GM10266 (cell line): ENCODE data around the gene FAM20C.
A peak's percentile ranks its signal among the peaks of the same experiment; 100 is the strongest.
"Not testable (repeated sequence)": the region's sequence is repeated elsewhere in the genome, so short reads cannot be mapped to it uniquely, and the experiment has no call there.

ENCODE experiments used
- DNase-seq: peaks from one replicate; pipeline ENCODE4 v3.0.0; 2012; ENCODE audit errors: extremely low spot score
- TF ChIP-seq, protein P1 (sequence below): IDR thresholded peaks from 2 replicates; pipeline ENCODE4 v1.5.1; 2012; ENCODE audit warnings: mild to moderate bottlenecking, low read depth; ENCODE audit not compliant: control insufficient read depth, insufficient read depth; ENCODE audit errors: missing control alignments

Gene FAM20C

DNA sequence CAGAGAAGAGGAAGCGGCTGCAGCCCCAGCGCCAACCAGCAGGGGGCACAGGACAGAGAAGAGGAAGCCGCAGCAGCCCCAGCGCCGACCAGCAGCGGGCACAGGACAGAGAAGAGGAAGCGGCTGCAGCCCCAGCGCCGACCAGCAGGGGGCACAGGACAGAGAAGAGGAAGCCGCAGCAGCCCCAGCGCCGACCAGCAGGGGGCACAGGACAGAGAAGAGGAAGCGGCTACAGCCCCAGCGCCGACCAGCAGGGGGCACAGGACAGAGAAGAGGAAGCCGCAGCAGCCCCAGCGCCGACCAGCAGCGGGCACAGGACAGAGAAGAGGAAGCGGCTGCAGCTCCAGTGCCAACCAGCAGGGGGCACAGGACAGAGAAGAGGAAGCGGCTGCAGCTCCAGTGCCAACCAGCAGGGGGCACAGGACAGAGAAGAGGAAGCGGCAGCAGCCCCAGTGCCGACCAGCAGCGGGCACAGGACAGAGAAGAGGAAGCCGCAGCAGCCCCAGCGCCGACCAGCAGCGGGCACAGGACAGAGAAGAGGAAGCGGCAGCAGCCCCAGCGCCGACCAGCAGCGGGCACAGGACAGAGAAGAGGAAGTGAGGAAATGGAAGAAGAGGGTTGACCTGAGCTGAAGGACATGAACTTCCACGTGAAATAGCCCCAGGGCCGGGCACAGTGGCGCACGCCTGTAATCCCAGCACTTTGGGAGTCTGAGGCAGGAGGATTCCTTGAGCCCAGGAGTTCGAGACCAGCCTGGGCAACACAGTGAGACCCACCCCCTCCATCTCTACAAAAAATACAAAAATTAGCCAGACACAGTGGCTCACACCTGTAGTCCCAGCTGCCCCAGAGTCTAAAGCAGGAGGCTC is 71.3 kb downstream of the FAM20C start:
- not testable (repeated sequence) for DNase-seq
- TF ChIP-seq, protein P1, sequence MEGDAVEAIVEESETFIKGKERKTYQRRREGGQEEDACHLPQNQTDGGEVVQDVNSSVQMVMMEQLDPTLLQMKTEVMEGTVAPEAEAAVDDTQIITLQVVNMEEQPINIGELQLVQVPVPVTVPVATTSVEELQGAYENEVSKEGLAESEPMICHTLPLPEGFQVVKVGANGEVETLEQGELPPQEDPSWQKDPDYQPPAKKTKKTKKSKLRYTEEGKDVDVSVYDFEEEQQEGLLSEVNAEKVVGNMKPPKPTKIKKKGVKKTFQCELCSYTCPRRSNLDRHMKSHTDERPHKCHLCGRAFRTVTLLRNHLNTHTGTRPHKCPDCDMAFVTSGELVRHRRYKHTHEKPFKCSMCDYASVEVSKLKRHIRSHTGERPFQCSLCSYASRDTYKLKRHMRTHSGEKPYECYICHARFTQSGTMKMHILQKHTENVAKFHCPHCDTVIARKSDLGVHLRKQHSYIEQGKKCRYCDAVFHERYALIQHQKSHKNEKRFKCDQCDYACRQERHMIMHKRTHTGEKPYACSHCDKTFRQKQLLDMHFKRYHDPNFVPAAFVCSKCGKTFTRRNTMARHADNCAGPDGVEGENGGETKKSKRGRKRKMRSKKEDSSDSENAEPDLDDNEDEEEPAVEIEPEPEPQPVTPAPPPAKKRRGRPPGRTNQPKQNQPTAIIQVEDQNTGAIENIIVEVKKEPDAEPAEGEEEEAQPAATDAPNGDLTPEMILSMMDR, result peak; percentile 47

DNA sequence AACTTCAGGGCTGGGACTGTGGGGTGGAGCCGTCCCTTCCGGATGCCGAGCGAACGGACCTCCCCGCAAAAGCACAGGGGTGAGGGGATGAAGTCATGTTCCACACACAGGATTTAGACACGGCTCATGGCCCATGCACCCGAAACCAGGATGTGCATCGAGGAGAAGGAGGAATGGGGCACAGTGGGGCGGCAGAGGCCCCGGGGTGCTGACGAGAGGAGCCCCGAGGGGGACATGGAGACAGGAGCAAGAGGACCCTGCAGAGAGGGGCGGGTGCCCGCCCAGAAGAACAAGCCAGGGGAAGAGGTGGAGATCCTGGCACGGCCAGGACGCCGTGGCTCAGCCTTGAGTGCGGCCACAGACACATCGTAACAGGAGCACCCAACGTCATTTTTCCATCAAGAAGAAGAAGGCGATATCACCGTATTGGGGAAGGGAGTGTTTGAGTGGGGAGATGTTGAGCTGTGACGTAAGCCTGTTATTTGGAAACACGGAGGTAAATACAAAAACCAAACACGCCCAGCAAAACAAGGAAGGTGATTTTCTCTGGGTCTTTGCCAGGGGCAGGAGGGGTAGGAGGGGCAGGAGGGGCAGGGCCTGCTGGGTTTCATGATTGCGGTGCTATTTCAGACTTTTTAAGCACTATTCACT is 72.3 kb downstream of the FAM20C start:
- DNase-seq, result no peak
- TF ChIP-seq, protein P1, result no peak

DNA sequence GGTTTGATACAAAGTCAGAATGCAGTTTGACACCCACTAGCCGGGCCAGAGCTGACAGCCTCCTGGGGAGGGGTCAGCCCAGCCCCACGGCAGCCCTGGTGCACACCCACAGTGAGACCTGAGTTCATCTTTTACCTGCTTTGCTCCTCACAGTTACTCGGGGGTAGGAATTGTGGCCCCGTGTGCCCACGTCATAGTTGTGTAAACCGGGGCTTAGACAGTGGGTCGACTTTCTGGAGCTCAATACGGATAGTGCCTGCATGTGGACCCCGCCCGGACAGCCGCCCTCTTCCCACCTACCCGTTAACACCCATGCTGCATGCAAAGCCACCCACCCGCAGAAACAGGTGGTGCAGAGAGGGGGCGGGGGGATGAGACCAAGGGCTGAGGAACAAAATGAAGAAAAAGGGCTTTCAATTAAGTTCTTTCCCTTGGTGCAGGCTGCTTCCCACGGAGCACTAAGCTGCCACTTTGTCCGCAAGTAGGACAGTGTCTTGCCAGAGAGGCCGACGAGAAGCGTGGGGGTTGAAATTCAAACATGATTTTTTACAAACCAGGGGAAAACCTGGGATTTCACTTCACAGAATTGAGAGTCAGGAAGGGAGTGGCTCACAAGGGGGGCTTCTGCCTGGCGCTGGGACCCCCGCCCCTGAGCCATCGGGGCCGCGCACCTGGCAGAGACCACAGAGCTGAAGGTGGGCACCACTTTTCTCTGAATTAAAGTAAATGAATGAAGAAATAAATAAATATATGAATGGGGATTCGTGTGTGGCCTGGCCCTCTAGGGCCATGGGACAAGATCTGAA is 73.0 kb downstream of the FAM20C start:
- TF ChIP-seq, protein P1, result no peak
- DNase-seq, result no peak

DNA sequence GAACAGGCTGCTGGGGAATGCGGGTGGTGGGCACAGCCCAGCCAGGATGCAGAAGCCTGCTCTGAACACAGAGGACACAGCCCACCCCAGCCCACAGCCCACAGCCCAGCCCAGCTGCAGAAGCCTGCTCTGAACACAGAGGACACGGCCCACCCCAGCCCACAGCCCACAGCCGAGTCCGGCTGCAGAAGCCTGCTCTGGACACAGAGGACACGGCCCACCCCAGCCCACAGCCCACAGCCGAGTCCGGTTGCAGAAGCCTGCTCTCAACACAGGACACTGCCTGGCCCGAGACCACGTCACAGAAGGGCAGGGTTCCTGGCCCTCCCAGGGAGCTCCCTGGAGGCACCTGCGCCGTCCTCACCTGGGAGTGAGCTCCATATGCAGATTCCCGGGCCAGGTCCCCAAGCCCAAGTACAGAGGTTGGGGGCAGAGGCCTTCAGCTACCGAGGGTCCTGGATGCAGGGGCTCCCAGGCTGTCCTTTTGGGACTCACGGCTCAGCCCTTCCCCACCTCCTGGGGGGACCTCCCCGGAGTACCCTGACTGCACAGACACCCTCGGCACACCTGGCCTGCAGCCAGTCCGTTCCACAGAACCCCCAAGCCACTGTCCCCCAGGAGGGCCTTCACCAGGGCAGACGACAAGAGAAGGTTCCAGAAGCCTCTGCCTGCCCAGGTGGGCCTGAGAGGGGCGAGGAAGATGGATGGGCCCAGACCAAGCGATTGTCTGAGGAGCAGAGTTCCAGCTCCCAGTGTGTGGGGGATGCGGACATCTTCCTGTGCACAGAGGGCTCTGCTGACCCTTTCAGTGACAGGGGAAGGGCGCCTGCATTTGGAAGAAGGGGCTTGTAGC is 73.9 kb downstream of the FAM20C start:
- DNase-seq, result no peak
- TF ChIP-seq, protein P1, result no peak

DNA sequence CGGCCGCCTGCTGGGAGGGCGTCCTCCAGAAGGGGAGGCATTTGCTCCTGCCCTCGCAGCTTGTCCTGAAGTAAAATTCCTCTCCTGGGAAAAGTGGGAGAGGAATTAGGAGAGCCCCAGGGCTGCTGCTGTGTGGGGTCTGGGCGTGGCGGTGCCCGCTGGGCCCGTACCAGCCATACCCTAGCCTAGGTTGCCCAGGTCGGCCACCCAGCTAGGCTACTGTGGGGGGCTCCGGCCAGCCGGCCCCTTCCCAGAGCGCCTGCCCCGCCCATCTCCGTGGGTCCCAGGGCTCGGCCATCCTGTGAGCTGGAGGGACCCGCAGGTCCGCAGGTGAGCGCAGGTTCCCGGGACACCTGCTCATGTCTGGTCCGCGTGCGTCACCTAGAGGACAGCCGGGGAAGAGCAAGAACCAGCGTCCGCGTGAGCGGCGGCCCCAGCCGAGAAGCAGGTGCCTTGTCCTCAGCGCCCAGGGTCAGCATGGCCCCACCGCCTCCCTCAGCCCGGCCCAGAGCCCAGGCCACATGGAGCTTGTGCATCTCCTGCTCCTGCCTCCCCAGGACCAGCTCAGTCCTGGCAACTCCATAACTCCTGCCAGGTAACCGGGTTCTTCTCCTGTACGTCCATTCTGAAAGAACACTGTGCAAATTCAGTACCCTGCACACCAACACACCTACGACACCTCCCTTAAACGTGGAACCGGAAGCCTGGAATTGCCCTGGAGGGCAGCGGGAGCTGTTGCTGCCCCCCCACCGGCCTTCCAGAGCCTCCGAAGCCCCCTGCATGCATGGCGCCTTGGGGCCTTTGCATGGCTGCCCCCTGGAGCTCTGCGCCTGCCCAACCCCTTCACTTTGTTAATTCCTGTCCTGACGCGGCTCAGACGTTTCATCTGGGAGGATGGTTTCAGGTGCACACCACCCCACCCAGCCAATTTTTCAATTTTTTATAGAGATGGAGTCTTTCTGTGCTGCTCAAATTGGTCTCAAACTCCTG is 74.8 kb downstream of the FAM20C start:
- no peak for DNase-seq
- TF ChIP-seq, protein P1, result no peak
